Upper lobe of right lung (tissue), 1 donor: ENCODE data around the gene FIG4. TPM values are rescaled to one million over a fixed set of nuclear protein-coding genes. Genes with fewer than 3 reads are reported as not detected.
"Not testable (repeated sequence)": the region's sequence is repeated elsewhere in the genome, so short reads cannot be mapped to it uniquely, and the experiment has no call there.

Source experiments
- ATAC-seq: fragments of 200-7000 bp; cut with Tn5 transposase; one replicate; pipeline ENCODE4 v1.9.1; 2020; ENCODE audit warnings: mild to moderate bottlenecking, moderate library complexity
- DNase-seq: peaks from one replicate; pipeline ENCODE4 v3.0.0-alpha.2; 2020
- H3K27ac ChIP-seq: fragments of 200-600 bp; one replicate; pipeline ENCODE4 v1.8.0; 2022
- H3K27me3 ChIP-seq: fragments of 200-600 bp; one replicate; pipeline ENCODE4 v1.8.0; 2022; ENCODE audit warnings: mild to moderate bottlenecking
- H3K36me3 ChIP-seq: fragments of 200-600 bp; one replicate; pipeline ENCODE4 v1.8.0; 2022
- H3K4me1 ChIP-seq: fragments of 200-600 bp; one replicate; pipeline ENCODE4 v1.8.0; 2022
- H3K4me3 ChIP-seq: fragments of 200-600 bp; one replicate; pipeline ENCODE4 v1.8.0; 2022; ENCODE audit warnings: mild to moderate bottlenecking
- H3K9me3 ChIP-seq: fragments of 200-600 bp; one replicate; pipeline ENCODE4 v1.8.0; 2022
- CTCF ChIP-seq: fragments of 200-600 bp; IDR thresholded peaks from one replicate; pipeline ENCODE4 v1.8.0; 2022; ENCODE audit warnings: antibody characterized with exemption
- intact Hi-C: fragments of 100-400 bp; cut with DNase I; formaldehyde crosslinking; loops from one replicate; pipeline ENCODE4 v1.11.0; 2022
- total RNA-seq: library from RNA; stranded (reverse); fragmentation: NEBNext Ultra II Directional; extraction: Animal tissue kit (Norgen Biotek cat#: 25700); gene quantifications from one replicate; pipeline ENCODE4 v1.2.1, GENCODE V29; 2021
- donor health status: DM: no; HTN: yes; CAD: no; lungs with severe emphysema.

Gene FIG4
- total RNA-seq, 1 donor from 2014 or later: 31.3 TPM

GRCh38 chr6:109852713-109853112, 161.6 kb downstream of the FIG4 start:
- no peaks in the 10 kb centered on the region for H3K27me3 ChIP-seq
- no peak overlapping the region for H3K27ac ChIP-seq
- intact Hi-C loops: no loop called here
- no peak for TF ChIP-seq CTCF
- H3K36me3 ChIP-seq: no peaks in the 10 kb centered on the region
- ATAC-seq (no peak), DNase-seq (no peak)
- no peak overlapping the region for H3K4me3 ChIP-seq
- H3K4me1 ChIP-seq: no peaks in the 10 kb centered on the region
- no peaks in the 10 kb centered on the region for H3K9me3 ChIP-seq

- Histone ChIP-seq H3K36me3 (no peaks in the 10 kb centered on the region), H3K9me3 (no peaks in the 10 kb centered on the region), H3K27ac (no peak overlapping the region), H3K27me3 (no peaks in the 10 kb centered on the region), H3K4me1 (no peaks in the 10 kb centered on the region), H3K4me3 (no peak overlapping the region)
- DNase-seq (no peak), ATAC-seq (no peak)
- TF ChIP-seq CTCF: no peak
- intact Hi-C loops: no loop called here
These were observed 162.3 kb downstream of the FIG4 start for GRCh38 chr6:109853426-109853825.

- DNase-seq: no peak
- H3K27me3 ChIP-seq: no peaks in the 10 kb centered on the region
- no peaks in the 10 kb centered on the region for H3K36me3 ChIP-seq
- ATAC-seq: no peak
- no peak for TF ChIP-seq CTCF
- no peaks in the 10 kb centered on the region for H3K4me1 ChIP-seq
- no peak overlapping the region for H3K27ac ChIP-seq
- no peaks in the 10 kb centered on the region for H3K9me3 ChIP-seq
- intact Hi-C loops: no loop called here
- no peak overlapping the region for H3K4me3 ChIP-seq
These were observed 162.9 kb downstream of the FIG4 start for GRCh38 chr6:109853951-109854350.

- ATAC-seq (no peak), DNase-seq (no peak)
- no peak overlapping the region for H3K4me3 ChIP-seq
- H3K27me3 ChIP-seq: no peaks in the 10 kb centered on the region
- H3K9me3 ChIP-seq: no peaks in the 10 kb centered on the region
- H3K36me3 ChIP-seq: no peaks in the 10 kb centered on the region
- TF ChIP-seq CTCF: no peak
- no peak overlapping the region for H3K27ac ChIP-seq
- intact Hi-C loops: no loop called here
- no peaks in the 10 kb centered on the region for H3K4me1 ChIP-seq
These were observed 163.6 kb downstream of the FIG4 start for GRCh38 chr6:109854541-109855308.

GRCh38 chr6:109855476-109856040, 164.5 kb downstream of the FIG4 start:
- H3K4me1 ChIP-seq, H3K4me3 ChIP-seq, DNase-seq, H3K27ac ChIP-seq, ATAC-seq, H3K27me3 ChIP-seq, H3K36me3 ChIP-seq, H3K9me3 ChIP-seq, intact Hi-C loops: not testable (repeated sequence)

GRCh38 chr6:109861946-109862345, 170.8 kb downstream of the FIG4 start:
- no peaks in the 10 kb centered on the region for H3K27me3 ChIP-seq
- ATAC-seq (no peak), DNase-seq (no peak)
- no peak overlapping the region for H3K27ac ChIP-seq
- H3K9me3 ChIP-seq: no peaks in the 10 kb centered on the region
- H3K36me3 ChIP-seq: no peaks in the 10 kb centered on the region
- H3K4me3 ChIP-seq: no peak overlapping the region
- TF ChIP-seq CTCF: no peak
- no peaks in the 10 kb centered on the region for H3K4me1 ChIP-seq
- intact Hi-C loops: no loop called here
